Thoracic aorta (tissue), 2 donors: Measurements from ENCODE around the gene DOC2A. TPM values are rescaled to one million over a fixed set of nuclear protein-coding genes. Genes with fewer than 3 reads are reported as not detected.

Experiments used
- ATAC-seq: fragments of 150-250 bp; one replicate; pipeline ENCODE4 v1.8.0; 2017; ENCODE audit warnings: low read depth; ENCODE audit not compliant: insufficient number of reproducible peaks, low FRiP score
- DNase-seq: peaks from one replicate; pipeline ENCODE4 v3.0.0-alpha.2; 2020; ENCODE audit warnings: low spot score
- H3K27ac ChIP-seq, 2 donors: fragments of 200-600 bp; sonication (generic); 1 replicate in 1 of 2; 2 replicates in 1 of 2; pipeline ENCODE4 v1.5.1; 2016; ENCODE audit warnings: mild to moderate bottlenecking in 2 of 2, moderate library complexity in 2 of 2
- H3K27me3 ChIP-seq: fragments of 200-600 bp; sonication (generic); replicated peaks from 2 replicates; pipeline ENCODE4 v1.6.0; 2016; ENCODE audit warnings: mild to moderate bottlenecking; ENCODE audit not compliant: insufficient read depth
- H3K36me3 ChIP-seq: fragments of 200-600 bp; sonication (generic); one replicate; pipeline ENCODE4 v1.5.1; 2016
- H3K4me1 ChIP-seq, 2 donors: fragments of 200-600 bp; sonication (generic); 1 replicate in 1 of 2; 2 replicates in 1 of 2; pipeline versions ENCODE4 v1.5.1 to v1.6.0; 2016; ENCODE audit warnings: low read depth in 2 of 2, mild to moderate bottlenecking in 1 of 2; ENCODE audit not compliant: control insufficient read depth in 1 of 2
- H3K4me3 ChIP-seq: fragments of 200-600 bp; sonication (generic); 2 replicates; pipeline ENCODE4 v1.5.1; 2016; ENCODE audit warnings: mild to moderate bottlenecking
- H3K9me3 ChIP-seq: fragments of 200-600 bp; sonication (generic); 2 replicates; pipeline ENCODE4 v1.5.1; 2016
- total RNA-seq, 2 donors: library from RNA; depleted of rRNA; stranded (reverse); fragments of >200 nt; gene quantifications; one replicate each; pipeline versions ENCODE4 v1.1.0 to v1.2.3, GENCODE V29; 2016
- TF ChIP-seq, protein P1 (sequence below): fragments of 200-600 bp; sonication (generic); IDR thresholded peaks from one replicate; pipeline ENCODE4 v1.5.1; 2019; ENCODE audit warnings: antibody characterized with exemption

The DOC2A gene
- total RNA-seq, 2 donors from 2014 or later = 0.56 TPM; not detected in 1

DNA sequence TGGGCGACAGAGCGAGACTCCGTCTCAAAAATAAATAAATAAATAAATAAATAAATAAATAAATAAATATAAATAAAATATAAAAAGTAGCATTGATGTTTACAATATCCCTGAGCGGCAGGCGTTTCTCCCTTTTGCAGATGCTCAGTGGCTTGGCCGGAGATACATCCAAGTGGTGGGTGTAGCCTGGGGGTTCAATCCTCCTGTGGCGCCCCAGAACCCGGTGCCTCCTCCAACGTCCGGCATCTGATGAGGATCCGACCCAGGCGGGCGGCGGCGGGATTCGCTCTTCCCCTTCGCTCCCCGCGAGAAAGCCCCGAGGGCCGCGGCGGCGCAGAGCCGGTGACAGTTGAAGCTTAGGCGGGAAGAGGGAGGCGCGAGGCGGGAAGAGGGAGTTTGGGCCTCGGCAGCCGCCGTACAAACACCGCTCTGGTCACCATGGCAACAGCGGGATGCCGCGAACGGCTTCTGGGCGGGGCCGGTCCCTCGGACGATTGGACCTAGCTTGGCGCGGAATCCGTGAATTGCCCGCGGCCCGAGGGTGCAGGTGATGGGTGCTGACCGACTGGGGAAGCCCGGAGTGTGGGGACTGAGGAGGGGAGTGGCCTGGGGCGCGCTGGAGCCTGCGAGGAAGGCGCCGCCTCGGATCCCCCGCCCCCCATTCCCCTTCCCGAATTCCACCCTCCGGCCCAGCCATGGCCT, 42.0 kb upstream of the DOC2A start:
- H3K4me3 ChIP-seq = peak overlapping the region; percentile 88
- no peaks in the 10 kb centered on the region for H3K36me3 ChIP-seq
- ATAC-seq = peak; percentile 55
- H3K27me3 ChIP-seq = no peaks in the 10 kb centered on the region
- DNase-seq = peak; percentile 67
- peaks cover 7 to 9% of the 10 kb centered on the region in 2 donors for H3K4me1 ChIP-seq
- TF ChIP-seq, protein P1, sequence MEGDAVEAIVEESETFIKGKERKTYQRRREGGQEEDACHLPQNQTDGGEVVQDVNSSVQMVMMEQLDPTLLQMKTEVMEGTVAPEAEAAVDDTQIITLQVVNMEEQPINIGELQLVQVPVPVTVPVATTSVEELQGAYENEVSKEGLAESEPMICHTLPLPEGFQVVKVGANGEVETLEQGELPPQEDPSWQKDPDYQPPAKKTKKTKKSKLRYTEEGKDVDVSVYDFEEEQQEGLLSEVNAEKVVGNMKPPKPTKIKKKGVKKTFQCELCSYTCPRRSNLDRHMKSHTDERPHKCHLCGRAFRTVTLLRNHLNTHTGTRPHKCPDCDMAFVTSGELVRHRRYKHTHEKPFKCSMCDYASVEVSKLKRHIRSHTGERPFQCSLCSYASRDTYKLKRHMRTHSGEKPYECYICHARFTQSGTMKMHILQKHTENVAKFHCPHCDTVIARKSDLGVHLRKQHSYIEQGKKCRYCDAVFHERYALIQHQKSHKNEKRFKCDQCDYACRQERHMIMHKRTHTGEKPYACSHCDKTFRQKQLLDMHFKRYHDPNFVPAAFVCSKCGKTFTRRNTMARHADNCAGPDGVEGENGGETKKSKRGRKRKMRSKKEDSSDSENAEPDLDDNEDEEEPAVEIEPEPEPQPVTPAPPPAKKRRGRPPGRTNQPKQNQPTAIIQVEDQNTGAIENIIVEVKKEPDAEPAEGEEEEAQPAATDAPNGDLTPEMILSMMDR = no peak
- no peaks in the 10 kb centered on the region for H3K9me3 ChIP-seq
- peak overlapping the region; percentile 27 to 60 for H3K27ac ChIP-seq

DNA sequence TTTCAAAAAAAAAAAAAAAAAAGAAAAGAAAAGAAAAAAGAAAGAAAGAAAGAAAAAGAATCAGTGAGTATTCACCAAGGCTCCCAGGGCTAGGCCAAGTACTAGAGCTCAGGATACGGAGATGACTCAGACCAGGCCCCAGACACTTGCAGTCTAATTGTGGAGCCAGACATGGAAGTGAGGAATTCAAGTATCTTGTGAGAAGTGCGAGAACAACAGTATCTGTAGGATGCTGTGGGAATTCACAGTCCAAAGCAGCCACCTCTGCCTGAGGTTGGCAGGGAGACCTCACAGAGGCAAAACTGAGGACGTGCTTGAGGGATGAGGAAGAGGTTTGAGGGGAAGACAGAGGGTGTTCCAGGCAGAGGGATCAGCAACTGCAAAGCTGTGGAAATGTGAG, 40.7 kb upstream of the DOC2A start:
- no peak overlapping the region for H3K27ac ChIP-seq
- DNase-seq (no peak), ATAC-seq (no peak)
- H3K9me3 ChIP-seq = no peaks in the 10 kb centered on the region
- H3K27me3 ChIP-seq = no peaks in the 10 kb centered on the region
- no peak overlapping the region for H3K4me3 ChIP-seq
- H3K4me1 ChIP-seq = peaks cover 7 to 9% of the 10 kb centered on the region in 2 donors
- no peaks in the 10 kb centered on the region for H3K36me3 ChIP-seq
- TF ChIP-seq, protein P1 = no peak

DNA sequence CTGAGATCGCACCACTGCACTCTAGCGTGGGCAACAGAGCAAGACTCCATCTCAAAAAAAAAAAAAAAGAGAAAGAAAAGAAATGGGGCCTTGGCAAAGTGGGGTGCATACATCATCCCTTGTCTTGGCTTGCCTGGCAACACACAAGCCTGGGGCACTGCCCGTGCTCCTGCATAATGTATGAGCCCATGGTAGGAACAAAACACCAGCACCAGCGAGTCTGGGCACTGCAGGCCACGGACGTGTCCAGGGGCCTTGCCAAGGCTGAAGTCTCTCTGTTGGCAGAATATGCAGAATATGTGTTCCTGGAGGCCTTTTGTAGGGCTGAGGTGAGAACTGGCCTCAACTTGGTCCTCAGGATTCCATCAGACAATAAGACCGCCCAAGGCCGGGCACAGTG, 39.0 kb upstream of the DOC2A start:
- H3K27ac ChIP-seq = no peak overlapping the region
- H3K36me3 ChIP-seq = no peaks in the 10 kb centered on the region
- no peak overlapping the region for H3K4me3 ChIP-seq
- DNase-seq (no peak), ATAC-seq (no peak)
- TF ChIP-seq, protein P1 = no peak
- H3K27me3 ChIP-seq = no peaks in the 10 kb centered on the region
- H3K4me1 ChIP-seq = peaks cover 7 to 9% of the 10 kb centered on the region in 2 donors
- no peaks in the 10 kb centered on the region for H3K9me3 ChIP-seq

DNA sequence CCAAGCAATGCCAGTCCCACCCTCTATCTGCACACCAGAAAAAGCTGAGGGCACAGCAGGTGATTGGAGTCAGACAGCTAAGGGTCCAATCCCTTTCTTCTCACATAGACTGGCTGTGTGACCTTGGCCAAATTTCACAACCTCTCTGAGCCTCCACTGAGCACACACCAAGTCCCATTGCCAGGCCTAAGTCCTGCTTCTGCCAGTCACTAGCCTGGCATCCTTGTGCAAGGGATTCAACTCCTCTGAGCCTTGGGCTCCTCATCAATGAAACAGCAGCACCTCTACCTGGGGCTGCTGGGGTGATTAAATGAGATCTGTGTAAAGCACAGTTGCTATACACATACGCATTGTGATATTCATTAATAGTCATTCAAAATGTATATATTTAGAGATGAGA, 35.8 kb upstream of the DOC2A start:
- no peak overlapping the region for H3K4me3 ChIP-seq
- H3K4me1 ChIP-seq = no peaks in the 10 kb centered on the region
- no peak overlapping the region for H3K27ac ChIP-seq
- ATAC-seq = no peak
- no peak for DNase-seq
- H3K9me3 ChIP-seq = no peaks in the 10 kb centered on the region
- no peaks in the 10 kb centered on the region for H3K36me3 ChIP-seq
- H3K27me3 ChIP-seq = no peaks in the 10 kb centered on the region
- TF ChIP-seq, protein P1 = no peak

DNA sequence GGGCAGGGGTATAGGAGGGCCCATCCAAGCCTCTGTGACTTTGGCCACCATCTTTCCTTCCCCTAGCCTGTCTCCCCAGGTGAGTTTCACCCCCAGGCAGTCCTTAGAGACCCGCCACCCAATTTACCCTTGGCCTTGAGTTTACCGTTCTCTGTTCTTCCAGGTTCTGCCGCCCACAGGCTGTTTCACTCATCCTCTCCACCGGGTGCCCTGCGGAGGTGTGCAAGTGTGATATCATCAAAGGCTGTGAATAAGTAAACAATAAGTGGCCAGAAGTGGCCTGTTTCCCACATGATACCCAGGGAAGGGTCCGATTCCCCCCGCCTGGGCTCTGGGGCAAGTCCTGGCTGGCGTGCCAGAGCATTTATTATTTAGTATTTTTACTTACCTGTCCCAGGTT, 35.4 kb upstream of the DOC2A start:
- no peak for DNase-seq
- H3K36me3 ChIP-seq = no peaks in the 10 kb centered on the region
- TF ChIP-seq, protein P1 = no peak
- H3K4me1 ChIP-seq = no peaks in the 10 kb centered on the region
- no peak overlapping the region for H3K27ac ChIP-seq
- no peaks in the 10 kb centered on the region for H3K9me3 ChIP-seq
- H3K4me3 ChIP-seq = no peak overlapping the region
- ATAC-seq = no peak
- no peaks in the 10 kb centered on the region for H3K27me3 ChIP-seq
